Trophoblast cell (in vitro differentiated cells and primary cell): Measurements from ENCODE around the gene UBE2J2.

Experiments used
- DNase-seq, 2 donors: peaks; one replicate each; pipeline ENCODE4 v3.0.0-alpha.2; 2016
- H2AFZ ChIP-seq: 2 replicates; pipeline ENCODE4 v1.6.1; 2013; ENCODE audit warnings: low read length, moderate library complexity, mild to moderate bottlenecking; ENCODE audit not compliant: insufficient read depth, poor library complexity
- H2AK5ac ChIP-seq: 2 replicates; pipeline ENCODE4 v1.6.1; 2013; ENCODE audit warnings: mild to moderate bottlenecking, low read length
- H2BK120ac ChIP-seq: 2 replicates; pipeline ENCODE4 v1.6.1; 2013; ENCODE audit warnings: low read length, mild to moderate bottlenecking, moderate library complexity; ENCODE audit not compliant: insufficient read depth, poor library complexity
- H2BK12ac ChIP-seq: 2 replicates; pipeline ENCODE4 v1.6.1; 2013; ENCODE audit warnings: mild to moderate bottlenecking, low read length, moderate library complexity
- H2BK5ac ChIP-seq: 2 replicates; pipeline ENCODE4 v1.6.1; 2013; ENCODE audit warnings: low read length, low read depth, moderate library complexity, mild to moderate bottlenecking; ENCODE audit not compliant: poor library complexity
- H3K14ac ChIP-seq: 2 replicates; pipeline ENCODE4 v1.6.1; 2013; ENCODE audit warnings: mild to moderate bottlenecking, low read length
- H3K18ac ChIP-seq: 2 replicates; pipeline ENCODE4 v1.6.1; 2013; ENCODE audit warnings: mild to moderate bottlenecking, low read length
- H3K23ac ChIP-seq: 2 replicates; pipeline ENCODE4 v1.6.1; 2013; ENCODE audit warnings: low read length
- H3K27ac ChIP-seq: 2 replicates; pipeline ENCODE4 v1.5.1; 2013; ENCODE audit warnings: low read depth, mild to moderate bottlenecking, inconsistent platforms, low read length, moderate library complexity
- H3K27me3 ChIP-seq: 2 replicates; pipeline ENCODE4 v1.6.1; 2013; ENCODE audit warnings: inconsistent platforms, mild to moderate bottlenecking, low read length, moderate library complexity; ENCODE audit not compliant: insufficient read depth
- H3K36me3 ChIP-seq, 2 experiments: 1 replicate in 1 of 2; 2 replicates in 1 of 2; pipeline ENCODE4 v1.6.1; 2013; ENCODE audit warnings: low read length in 2 of 2, mild to moderate bottlenecking in 2 of 2, moderate library complexity in 1 of 2; ENCODE audit not compliant: insufficient read depth in 2 of 2, control insufficient read depth in 1 of 2
- H3K4ac ChIP-seq: 2 replicates; pipeline ENCODE4 v1.6.1; 2013; ENCODE audit warnings: low read depth, mild to moderate bottlenecking, low read length, moderate library complexity
- H3K4me1 ChIP-seq, 2 experiments: 1 replicate in 1 of 2; 2 replicates in 1 of 2; pipeline ENCODE4 v1.6.1; 2013; ENCODE audit warnings: low read length in 2 of 2, mild to moderate bottlenecking in 2 of 2, moderate library complexity in 1 of 2; ENCODE audit not compliant: insufficient read depth in 2 of 2, control insufficient read depth in 1 of 2
- H3K4me2 ChIP-seq: 2 replicates; pipeline ENCODE4 v1.6.1; 2013; ENCODE audit warnings: inconsistent platforms, mild to moderate bottlenecking, low read length, moderate library complexity
- H3K4me3 ChIP-seq: 2 replicates; pipeline ENCODE4 v1.5.1; 2013; ENCODE audit warnings: mild to moderate bottlenecking, low read depth, low read length, inconsistent platforms
- H3K79me1 ChIP-seq: one replicate; pipeline ENCODE4 v1.6.1; 2013; ENCODE audit warnings: low read length
- H3K79me2 ChIP-seq: 2 replicates; pipeline ENCODE4 v1.6.1; 2013; ENCODE audit warnings: low read length, mild to moderate bottlenecking; ENCODE audit not compliant: control insufficient read depth, insufficient read depth, poor library complexity
- H3K9ac ChIP-seq: 2 replicates; pipeline ENCODE4 v1.6.1; 2013; ENCODE audit warnings: mild to moderate bottlenecking, low read length
- H3K9me3 ChIP-seq: 2 replicates; pipeline ENCODE4 v1.6.1; 2013; ENCODE audit warnings: low read depth, mild to moderate bottlenecking, control low read depth, inconsistent platforms, low read length; ENCODE audit not compliant: insufficient read depth
- H4K12ac ChIP-seq: 2 replicates; pipeline ENCODE4 v1.6.1; 2013; ENCODE audit warnings: low read depth, mild to moderate bottlenecking, low read length, moderate library complexity
- H4K8ac ChIP-seq: 2 replicates; pipeline ENCODE4 v1.6.1; 2013; ENCODE audit warnings: low read depth, mild to moderate bottlenecking, low read length, moderate library complexity
- H4K91ac ChIP-seq: one replicate; pipeline ENCODE4 v1.6.1; 2013; ENCODE audit warnings: low read depth, mild to moderate bottlenecking, low read length, moderate library complexity
- WGBS: extraction: QIAGEN DNeasy Blood & Tissue Kit; methylation state at CpG from one replicate; pipeline ENCODE4 v1.1.7; 2013; ENCODE audit warnings: missing lambda C conversion rate; ENCODE audit not compliant: insufficient read length, insufficient coverage; ENCODE audit errors: extremely low coverage; 5-methylcytosine and 5-hydroxymethylcytosine counted together

Gene UBE2J2

DNA sequence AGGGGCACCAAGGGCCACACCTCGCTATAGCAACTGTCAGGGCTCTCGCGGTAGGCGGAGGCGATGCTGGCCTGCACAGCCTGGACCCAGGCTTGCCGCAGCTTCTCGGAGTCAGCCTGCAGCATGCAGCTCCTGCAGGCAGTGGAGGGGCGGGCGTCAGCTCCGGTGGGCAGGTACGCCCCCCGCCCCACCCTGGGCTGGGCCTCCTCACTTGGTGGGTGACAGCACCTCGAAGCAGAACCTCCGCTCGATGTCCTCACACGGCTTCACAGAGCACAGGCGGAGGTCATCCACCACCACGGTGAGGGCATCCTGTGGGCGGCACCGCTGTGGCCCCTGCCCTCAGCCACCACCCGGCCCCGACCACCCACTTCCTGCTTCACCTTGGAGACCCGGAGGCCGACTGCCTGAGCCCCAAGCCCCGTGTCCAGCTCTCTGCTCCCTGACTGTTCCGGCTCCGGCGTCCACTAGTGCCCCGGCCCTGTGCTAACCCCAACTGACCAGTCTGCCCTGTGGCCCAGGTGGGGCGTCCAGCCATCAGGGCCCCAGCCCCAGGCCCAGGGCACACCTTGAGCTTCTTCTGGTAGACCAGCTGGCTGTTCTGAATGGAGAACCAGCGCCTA is 24.3 kb upstream of the UBE2J2 start:
- Histone ChIP-seq H2AFZ (no peak overlapping the region), H3K14ac (no peak overlapping the region), H3K27me3 (no peaks in the 10 kb centered on the region)

DNA sequence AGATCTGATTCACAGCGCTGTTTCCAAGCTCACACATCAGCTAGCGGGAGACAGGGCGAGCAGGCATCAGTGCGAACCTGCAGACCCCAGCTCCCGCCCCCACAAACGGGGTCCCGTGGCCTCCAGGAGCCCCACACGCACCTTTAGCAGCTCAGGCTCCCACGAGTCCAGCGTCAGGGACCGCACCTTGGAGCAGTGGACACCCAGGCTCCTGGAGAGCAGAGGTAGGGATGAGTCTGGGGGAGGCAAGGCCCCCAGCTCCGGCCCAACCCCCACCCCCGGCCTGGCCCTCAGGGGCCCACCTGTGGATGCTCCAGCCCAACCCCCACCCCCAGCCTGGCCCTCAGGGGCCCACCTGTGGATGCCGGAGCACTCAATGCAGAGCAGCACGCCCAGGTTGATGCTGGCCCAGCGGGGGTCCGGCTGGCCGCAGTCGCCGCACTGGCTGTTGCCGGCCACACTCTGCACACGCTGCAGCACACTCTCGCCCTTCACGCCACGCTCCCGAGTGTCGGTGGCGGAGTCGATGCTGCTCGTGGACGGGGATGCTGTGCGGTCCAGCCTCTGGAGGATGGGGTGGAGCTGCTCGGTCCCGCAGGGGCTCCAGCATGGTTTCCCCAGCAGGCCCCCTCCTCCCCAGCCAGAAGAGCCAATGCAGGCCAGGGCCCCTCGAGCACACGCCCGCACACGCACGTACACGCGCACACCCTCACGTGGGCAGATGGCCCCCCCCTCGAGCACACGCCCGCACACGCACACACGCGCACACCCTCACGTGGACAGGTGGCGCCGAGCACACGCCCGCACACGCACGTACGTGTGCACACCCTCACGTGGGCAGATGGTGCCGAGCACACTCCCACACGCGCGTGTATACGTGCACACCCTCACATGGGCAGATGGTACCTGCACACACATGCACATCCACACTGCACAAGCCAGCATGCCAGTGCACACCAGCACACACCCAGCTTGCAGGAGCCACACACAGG is 22.7 kb upstream of the UBE2J2 start:
- Histone ChIP-seq H3K18ac (no peak overlapping the region), H3K4ac (no peak overlapping the region), H3K79me2 (no peaks in the 10 kb centered on the region), H2BK5ac (no peak overlapping the region), H2AFZ (no peak overlapping the region), H3K27ac (no peak overlapping the region), H2AK5ac (no peak overlapping the region), H3K4me1 (no peaks in the 10 kb centered on the region), H3K36me3 (peaks cover 35 to 42% of the 10 kb centered on the region in 2 experiments), H4K91ac (no peak overlapping the region), H4K12ac (no peak overlapping the region), H3K4me3 (no peak overlapping the region), H3K14ac (no peak overlapping the region), H3K9ac (no peak overlapping the region), H3K27me3 (no peaks in the 10 kb centered on the region), H2BK12ac (no peak overlapping the region), H4K8ac (no peak overlapping the region), H3K23ac (no peak overlapping the region), H3K79me1 (no peaks in the 10 kb centered on the region), H3K9me3 (peaks cover 8% of the 10 kb centered on the region), H2BK120ac (no peak overlapping the region), H3K4me2 (no peak overlapping the region)
- DNase-seq, result no peak
- no CpG with 5 or more reads among the region's 62 CpGs for WGBS

More for the DNA sequence above, 24.3 kb upstream of the UBE2J2 start:
- no peak overlapping the region for H4K8ac ChIP-seq
- no peak overlapping the region for H4K12ac ChIP-seq
- H3K79me2 ChIP-seq, result no peaks in the 10 kb centered on the region
- no peak overlapping the region for H3K4ac ChIP-seq
- H2BK12ac ChIP-seq, result no peak overlapping the region
- no CpG with 5 or more reads among the region's 31 CpGs for WGBS
- H2BK5ac ChIP-seq, result no peak overlapping the region
- no peak overlapping the region for H2AK5ac ChIP-seq
- H3K18ac ChIP-seq, result no peak overlapping the region
- H3K4me3 ChIP-seq, result no peak overlapping the region
- DNase-seq, result no peak
- peaks cover 35 to 44% of the 10 kb centered on the region in 2 experiments for H3K36me3 ChIP-seq
- H3K23ac ChIP-seq, result no peak overlapping the region
- no peak overlapping the region for H3K4me2 ChIP-seq
- no peak overlapping the region for H4K91ac ChIP-seq
- no peak overlapping the region for H3K27ac ChIP-seq
- H3K9ac ChIP-seq, result no peak overlapping the region
- no peaks in the 10 kb centered on the region for H3K79me1 ChIP-seq
- H3K9me3 ChIP-seq, result peaks cover 8% of the 10 kb centered on the region
- no peak overlapping the region for H2BK120ac ChIP-seq
- peaks cover 2% of the 10 kb centered on the region in 2 experiments for H3K4me1 ChIP-seq

DNA sequence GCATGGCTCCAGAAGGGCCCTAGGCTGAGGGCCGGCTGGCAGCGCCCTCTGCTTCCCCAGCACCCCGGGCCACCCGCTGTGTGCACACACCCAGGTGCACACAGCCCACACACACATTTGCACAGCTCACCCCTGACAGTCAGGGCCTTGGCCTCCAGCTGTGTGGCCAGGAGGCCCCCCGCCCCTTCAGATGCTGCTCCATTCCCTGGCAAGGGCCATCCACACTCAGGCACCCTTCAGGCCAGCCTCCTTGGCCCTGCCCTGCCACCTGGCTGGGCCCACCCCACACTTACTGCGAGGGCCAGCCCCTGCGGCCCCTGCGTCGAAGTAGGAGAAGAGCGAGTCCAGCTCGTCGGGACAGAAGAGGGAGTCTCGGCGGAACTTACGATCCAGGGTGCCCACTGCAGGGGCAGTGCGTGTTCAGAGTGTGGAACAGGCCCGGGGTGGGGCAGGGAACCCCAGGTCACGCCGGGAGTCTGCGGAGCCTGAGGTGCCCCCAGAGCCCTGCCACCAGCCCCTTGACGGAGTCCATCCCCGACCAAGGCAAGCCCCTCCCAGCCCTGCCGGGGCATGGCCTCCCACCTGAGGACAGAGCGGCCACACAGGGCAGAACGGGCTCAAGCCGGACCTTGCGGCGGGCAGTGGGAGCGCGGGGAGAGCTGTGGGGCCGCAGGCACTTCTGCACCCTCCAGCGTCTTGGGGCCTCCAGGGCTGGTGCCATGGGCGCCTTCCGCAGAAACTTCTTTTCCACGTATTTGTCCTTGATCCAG is 21.7 kb upstream of the UBE2J2 start:
- Histone ChIP-seq H3K4me1 (no peaks in the 10 kb centered on the region), H3K27ac (no peak overlapping the region), H3K23ac (no peak overlapping the region), H3K14ac (no peak overlapping the region), H2BK120ac (no peak overlapping the region), H3K79me1 (no peaks in the 10 kb centered on the region), H3K4ac (no peak overlapping the region), H3K79me2 (no peaks in the 10 kb centered on the region), H4K91ac (no peak overlapping the region), H3K27me3 (no peaks in the 10 kb centered on the region), H3K18ac (no peak overlapping the region), H4K8ac (no peak overlapping the region), H3K4me3 (no peak overlapping the region), H2BK12ac (no peak overlapping the region), H2BK5ac (no peak overlapping the region), H4K12ac (no peak overlapping the region), H3K36me3 (peaks cover 35 to 42% of the 10 kb centered on the region in 2 experiments), H3K9ac (no peak overlapping the region), H3K4me2 (no peak overlapping the region), H2AFZ (no peak overlapping the region), H3K9me3 (peaks cover 8% of the 10 kb centered on the region), H2AK5ac (no peak overlapping the region)
- no peak for DNase-seq
- no CpG with 5 or more reads among the region's 35 CpGs for WGBS

DNA sequence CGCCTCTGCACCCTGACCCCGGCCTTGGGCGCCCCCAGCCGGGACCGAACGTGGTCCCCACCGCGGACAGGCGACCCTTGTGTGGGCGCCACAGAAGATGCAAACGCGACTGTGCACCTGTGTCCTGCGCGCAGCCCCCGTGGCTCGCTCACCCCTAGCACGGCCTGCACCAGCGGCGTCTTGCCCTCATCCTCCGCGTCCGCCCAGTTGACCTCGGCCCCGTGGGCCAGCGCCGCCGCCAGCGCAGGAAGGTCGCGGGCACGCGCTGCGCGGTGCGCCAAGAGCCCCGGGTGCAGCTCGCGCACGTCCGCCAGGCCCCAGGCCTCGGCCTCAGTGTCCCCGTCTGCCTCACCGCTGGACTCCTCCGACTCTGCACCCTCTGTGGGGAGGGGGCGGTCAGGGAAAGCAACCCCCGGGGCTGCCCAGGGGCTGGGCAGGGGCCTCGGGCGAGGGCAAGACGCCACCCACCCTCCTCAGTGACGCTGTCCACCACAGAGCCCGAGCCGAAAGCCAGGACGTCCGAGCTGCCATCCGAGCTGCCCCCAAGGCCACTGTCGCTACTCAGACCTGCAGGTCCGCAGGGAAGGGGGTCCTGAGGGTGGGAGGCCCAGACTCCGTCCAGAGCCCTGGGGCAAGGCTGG is 20.7 kb upstream of the UBE2J2 start:
- H4K91ac ChIP-seq, result no peak overlapping the region
- no peaks in the 10 kb centered on the region for H3K79me2 ChIP-seq
- no peak overlapping the region for H2AK5ac ChIP-seq
- no peak overlapping the region for H4K12ac ChIP-seq
- no peak overlapping the region for H3K4ac ChIP-seq
- no peaks in the 10 kb centered on the region for H3K4me1 ChIP-seq
- no peak overlapping the region for H2BK120ac ChIP-seq
- H3K27ac ChIP-seq, result no peak overlapping the region
- H3K79me1 ChIP-seq, result no peaks in the 10 kb centered on the region
- no peak overlapping the region for H3K4me3 ChIP-seq
- H3K14ac ChIP-seq, result no peak overlapping the region
- H3K23ac ChIP-seq, result no peak overlapping the region
- no peak overlapping the region for H2BK12ac ChIP-seq
- H3K4me2 ChIP-seq, result no peak overlapping the region
- no peaks in the 10 kb centered on the region for H3K27me3 ChIP-seq
- H2AFZ ChIP-seq, result no peak overlapping the region
- H3K9me3 ChIP-seq, result peaks cover 6% of the 10 kb centered on the region
- H3K18ac ChIP-seq, result no peak overlapping the region
- H3K36me3 ChIP-seq, result peaks cover 35 to 42% of the 10 kb centered on the region in 2 experiments
- no peak overlapping the region for H4K8ac ChIP-seq
- no peak overlapping the region for H2BK5ac ChIP-seq
- no CpG with 5 or more reads among the region's 58 CpGs for WGBS
- DNase-seq, result no peak
- no peak overlapping the region for H3K9ac ChIP-seq
